SU-DHL-6 (cell line): ENCODE data around the gene HECTD4.

Experiments used
- CTCF ChIP-seq: fragments of 200-600 bp; sonication (generic); IDR thresholded peaks from one replicate; pipeline ENCODE4 v1.5.1; 2017; ENCODE audit warnings: antibody characterized with exemption, mild to moderate bottlenecking, low read length, moderate library complexity; ENCODE audit not compliant: insufficient read depth, poor library complexity, severe bottlenecking
- EZH2phosphoT487 ChIP-seq: fragments of 200-600 bp; sonication (generic), shearing (Covaris generic); conservative IDR thresholded peaks from 2 replicates; pipeline ENCODE4 v1.6.1; 2018; ENCODE audit warnings: mild to moderate bottlenecking, antibody characterized with exemption, low read length, moderate library complexity, mixed read lengths

GRCh38 chr12:112325157-112325556, 57.1 kb downstream of the HECTD4 start:
- no peak for TF ChIP-seq CTCF
- no peak for TF ChIP-seq EZH2phosphoT487
